Adipose tissue (tissue), 3 donors: ENCODE data around the gene ARHGAP45. TPM values are rescaled to one million over a fixed set of nuclear protein-coding genes. Genes with fewer than 3 reads are reported as not detected.
"Not testable (repeated sequence)": the region's sequence is repeated elsewhere in the genome, so short reads cannot be mapped to it uniquely, and the experiment has no call there.

Experiments
- H3K27ac ChIP-seq: one replicate; pipeline ENCODE4 v1.5.1; 2013; ENCODE audit warnings: low read depth, low read length
- WGBS, 3 donors: extraction: QIAGEN DNeasy Blood & Tissue Kit; methylation state at CpG; one replicate each; pipeline ENCODE4 v1.1.7; 2013; 5-methylcytosine and 5-hydroxymethylcytosine counted together
- polyA plus RNA-seq, 3 donors: library from polyadenylated mRNA; stranded (reverse); fragments of 200-250 nt; gene quantifications; one replicate each; pipeline ENCODE4 v1.2.3, GENCODE V29; 2013
- donor health status: healthy with polysubstance abuse.
- donor health status: Bipolar disorder and iron deficiency.
- donor health status: healthy.

Gene ARHGAP45
- polyA plus RNA-seq, 3 donors, result 10.1 to 22.3 (median 14.7) TPM

GRCh38 chr19:1116726-1117581, 50.0 kb downstream of the ARHGAP45 start:
- no peak overlapping the region for H3K27ac ChIP-seq
- 93 to 96% (median 93%) methylated on average over 50 to 52 of the region's 52 CpGs for WGBS, 3 donors

GRCh38 chr19:1117654-1118053, 50.7 kb downstream of the ARHGAP45 start:
- H3K27ac ChIP-seq, result no peak overlapping the region
- WGBS, 3 donors, result 90 to 95% (median 93%) methylated on average over 13 to 16 of the region's 16 CpGs

- 92 to 96% (median 93%) methylated on average over 33 to 34 of the region's 34 CpGs for WGBS, 3 donors
- H3K27ac ChIP-seq, result no peak overlapping the region
Measured at GRCh38 chr19:1118999-1119398, 52.0 kb downstream of the ARHGAP45 start.

GRCh38 chr19:1119475-1120217, 52.7 kb downstream of the ARHGAP45 start:
- WGBS, 3 donors, result 91 to 95% (median 93%) methylated on average over 50 of the region's 50 CpGs

GRCh38 chr19:1121395-1121794, 54.4 kb downstream of the ARHGAP45 start:
- no peak overlapping the region for H3K27ac ChIP-seq
- 93 to 98% (median 95%) methylated on average over 10 of the region's 10 CpGs for WGBS, 3 donors

More at GRCh38 chr19:1119475-1120217, 52.7 kb downstream of the ARHGAP45 start:
- no peak overlapping the region for H3K27ac ChIP-seq

GRCh38 chr19:1122021-1122971, 55.3 kb downstream of the ARHGAP45 start:
- H3K27ac ChIP-seq, result no peak overlapping the region
- 94 to 96% (median 95%) methylated on average over 55 to 63 of the region's 63 CpGs for WGBS, 3 donors

- 63 to 71% (median 69%) methylated on average over 20 to 21 of the region's 21 CpGs for WGBS, 3 donors
- H3K27ac ChIP-seq, result no peak overlapping the region
Measured at GRCh38 chr19:1122972-1123363, 56.0 kb downstream of the ARHGAP45 start.

GRCh38 chr19:1123381-1123780, 56.4 kb downstream of the ARHGAP45 start:
- H3K27ac ChIP-seq, result no peak overlapping the region
- 95 to 98% (median 96%) methylated on average over 19 to 20 of the region's 20 CpGs for WGBS, 3 donors

- no peak overlapping the region for H3K27ac ChIP-seq
- WGBS, 3 donors, result 90 to 92% (median 91%) methylated on average over 18 to 23 of the region's 23 CpGs
Measured at GRCh38 chr19:1123885-1124677, 57.1 kb downstream of the ARHGAP45 start.

- no peak overlapping the region for H3K27ac ChIP-seq
- 88 to 93% (median 89%) methylated on average over 33 of the region's 33 CpGs for WGBS, 3 donors
Measured at GRCh38 chr19:1125601-1126467, 58.9 kb downstream of the ARHGAP45 start.

GRCh38 chr19:1126984-1127760, 60.2 kb downstream of the ARHGAP45 start:
- WGBS, 3 donors, result 93 to 95% (median 94%) methylated on average over 33 of the region's 33 CpGs
- no peak overlapping the region for H3K27ac ChIP-seq

GRCh38 chr19:1128106-1128505, 61.1 kb downstream of the ARHGAP45 start:
- WGBS, 3 donors, result 93 to 97% (median 94%) methylated on average over 17 of the region's 17 CpGs

GRCh38 chr19:1129084-1129483, 62.1 kb downstream of the ARHGAP45 start:
- WGBS, 3 donors, result 92 to 95% (median 94%) methylated on average over 7 of the region's 7 CpGs
- not testable (repeated sequence) for H3K27ac ChIP-seq

More at GRCh38 chr19:1128106-1128505, 61.1 kb downstream of the ARHGAP45 start:
- no peak overlapping the region for H3K27ac ChIP-seq

GRCh38 chr19:1129535-1129934, 62.6 kb downstream of the ARHGAP45 start:
- 94 to 96% (median 95%) methylated on average over 18 of the region's 18 CpGs for WGBS, 3 donors
- H3K27ac ChIP-seq, result no peak overlapping the region

- H3K27ac ChIP-seq, result peak overlapping the region; percentile 76
- 44 to 76% (median 44%) methylated on average over 22 of the region's 22 CpGs for WGBS, 3 donors
Measured at GRCh38 chr19:1130771-1131717, 64.1 kb downstream of the ARHGAP45 start.
